ENCODE data around the gene MINDY4.
"Not testable (repeated sequence)": the region's sequence is repeated elsewhere in the genome, so short reads cannot be mapped to it uniquely, and the experiment has no call there.

MINDY4 gene

DNA sequence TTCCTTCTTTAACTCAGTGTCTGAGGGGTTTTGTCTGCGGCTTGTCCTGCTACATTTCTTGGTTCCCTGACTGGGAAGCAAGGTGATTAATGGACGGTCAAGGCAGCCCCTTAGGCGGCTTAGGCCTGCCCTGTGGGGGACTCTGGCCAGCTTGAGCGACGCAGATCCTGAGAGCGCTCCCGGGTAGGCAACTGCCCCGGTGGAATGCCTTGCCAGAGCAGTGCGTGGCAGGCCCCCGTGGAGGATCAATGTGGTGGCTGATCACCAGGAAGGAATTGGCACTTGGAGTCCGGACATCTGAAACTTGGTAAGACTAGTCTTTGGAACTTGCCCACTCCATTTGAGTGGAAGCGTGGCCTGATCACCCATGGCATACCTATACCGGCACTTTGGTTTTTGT, 36.7 kb downstream of the MINDY4 start:
- H3K27me3 ChIP-seq (ENCODE audit: control insufficient read depth in 3 of 3, insufficient read depth in 3 of 3, low read depth in 1 of 3, low read length in 3 of 3); H3K36me3 ChIP-seq (replicated peaks in 1 of 2; ENCODE audit: control insufficient read depth in 2 of 2, insufficient read depth in 2 of 2, low read length in 2 of 2): not testable (repeated sequence)
- WGBS, 2 donors (ENCODE audit: extremely low coverage in 2 of 2, insufficient read length in 2 of 2, insufficient replicate concordance in 1 of 2) = no CpG with 5 or more reads among the region's 13 CpGs

DNA sequence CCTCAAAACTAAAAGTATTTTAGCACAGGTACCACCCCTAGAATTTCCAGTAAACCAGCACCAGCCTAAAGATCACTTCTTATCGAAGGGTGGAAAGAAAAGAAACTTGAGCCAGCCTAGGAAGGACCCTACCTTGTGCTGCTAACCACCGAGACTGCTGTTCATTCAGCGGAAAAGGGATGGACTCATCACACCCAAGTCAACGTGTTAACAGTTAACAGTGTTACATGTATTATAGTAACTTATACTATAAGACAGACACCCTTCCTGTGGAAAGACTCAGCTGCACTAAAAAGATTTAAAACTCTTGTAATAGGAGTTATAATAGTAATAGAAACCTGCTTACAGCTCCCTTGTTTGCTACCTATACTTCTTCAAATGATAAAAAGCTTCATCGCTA, 39.8 kb downstream of the MINDY4 start:
- H3K27ac ChIP-seq (replicated peaks; ENCODE audit: low read length) = no peak overlapping the region
- no peak overlapping the region for H3K23ac ChIP-seq (ENCODE audit: low read depth, low read length, poor library complexity)
- no peak overlapping the region for H2AFZ ChIP-seq (ENCODE audit: low read length)
- no peak overlapping the region for H4K8ac ChIP-seq (ENCODE audit: low read depth, low read length)
- H3K4me1 ChIP-seq (ENCODE audit: control insufficient read depth in 2 of 2, insufficient read depth in 1 of 2, low read depth in 1 of 2, low read length in 2 of 2) = no peaks in the 10 kb centered on the region
- no peak overlapping the region for H3K18ac ChIP-seq (ENCODE audit: low read length)
- no peak overlapping the region for H2BK120ac ChIP-seq (ENCODE audit: low read depth, low read length)
- H2BK15ac ChIP-seq (ENCODE audit: low read length) = no peak overlapping the region
- no peaks in the 10 kb centered on the region for H3K27me3 ChIP-seq (ENCODE audit: control insufficient read depth in 3 of 3, insufficient read depth in 3 of 3, low read depth in 1 of 3, low read length in 3 of 3)
- H2AK5ac ChIP-seq (ENCODE audit: low read depth, low read length) = no peak overlapping the region
- no peak overlapping the region for H3K14ac ChIP-seq (ENCODE audit: low read length)
- H3K9ac ChIP-seq (ENCODE audit: low read depth, low read length, poor library complexity) = no peak overlapping the region
- DNase-seq (ENCODE audit: low spot score) = no peak
- no peak overlapping the region for H3K4ac ChIP-seq (ENCODE audit: low read length)
- H3K9me3 ChIP-seq (replicated peaks in 1 of 2; ENCODE audit: control insufficient read depth in 2 of 2, insufficient read depth in 1 of 2, low read depth in 1 of 2, low read length in 2 of 2) = no peaks in the 10 kb centered on the region
- H3K4me3 ChIP-seq (ENCODE audit: low read length in 2 of 2) = no peak overlapping the region
- no peak overlapping the region for H3K4me2 ChIP-seq (ENCODE audit: insufficient read depth, low read length, poor library complexity, severe bottlenecking)
- H3K36me3 ChIP-seq (replicated peaks in 1 of 2; ENCODE audit: control insufficient read depth in 2 of 2, insufficient read depth in 2 of 2, low read length in 2 of 2) = no peaks in the 10 kb centered on the region
- WGBS, 2 donors (ENCODE audit: extremely low coverage in 2 of 2, insufficient read length in 2 of 2, insufficient replicate concordance in 1 of 2) = no CpG with 5 or more reads among the region's 5 CpGs
- no peak overlapping the region for H4K91ac ChIP-seq (ENCODE audit: low read depth, low read length, poor library complexity)
- H3K79me1 ChIP-seq (ENCODE audit: low read depth, low read length) = no peaks in the 10 kb centered on the region
- H2BK5ac ChIP-seq (ENCODE audit: low read length) = no peak overlapping the region
- H2BK12ac ChIP-seq (ENCODE audit: low read length) = no peak overlapping the region

More for the DNA sequence above, 36.7 kb downstream of the MINDY4 start:
- H3K18ac ChIP-seq (ENCODE audit: low read length); H3K14ac ChIP-seq (ENCODE audit: low read length); H4K8ac ChIP-seq (ENCODE audit: low read depth, low read length); DNase-seq (ENCODE audit: low spot score); H2BK12ac ChIP-seq (ENCODE audit: low read length); H3K4me3 ChIP-seq (ENCODE audit: low read length in 2 of 2); H2AFZ ChIP-seq (ENCODE audit: low read length); H2BK5ac ChIP-seq (ENCODE audit: low read length); H3K4ac ChIP-seq (ENCODE audit: low read length); H3K9ac ChIP-seq (ENCODE audit: low read depth, low read length, poor library complexity); H2BK120ac ChIP-seq (ENCODE audit: low read depth, low read length); H4K91ac ChIP-seq (ENCODE audit: low read depth, low read length, poor library complexity); H2AK5ac ChIP-seq (ENCODE audit: low read depth, low read length); H2BK15ac ChIP-seq (ENCODE audit: low read length); H3K79me1 ChIP-seq (ENCODE audit: low read depth, low read length); H3K9me3 ChIP-seq (replicated peaks in 1 of 2; ENCODE audit: control insufficient read depth in 2 of 2, insufficient read depth in 1 of 2, low read depth in 1 of 2, low read length in 2 of 2); H3K27ac ChIP-seq (replicated peaks; ENCODE audit: low read length); H3K4me2 ChIP-seq (ENCODE audit: insufficient read depth, low read length, poor library complexity, severe bottlenecking); H3K23ac ChIP-seq (ENCODE audit: low read depth, low read length, poor library complexity); H3K4me1 ChIP-seq (ENCODE audit: control insufficient read depth in 2 of 2, insufficient read depth in 1 of 2, low read depth in 1 of 2, low read length in 2 of 2): not testable (repeated sequence)

DNA sequence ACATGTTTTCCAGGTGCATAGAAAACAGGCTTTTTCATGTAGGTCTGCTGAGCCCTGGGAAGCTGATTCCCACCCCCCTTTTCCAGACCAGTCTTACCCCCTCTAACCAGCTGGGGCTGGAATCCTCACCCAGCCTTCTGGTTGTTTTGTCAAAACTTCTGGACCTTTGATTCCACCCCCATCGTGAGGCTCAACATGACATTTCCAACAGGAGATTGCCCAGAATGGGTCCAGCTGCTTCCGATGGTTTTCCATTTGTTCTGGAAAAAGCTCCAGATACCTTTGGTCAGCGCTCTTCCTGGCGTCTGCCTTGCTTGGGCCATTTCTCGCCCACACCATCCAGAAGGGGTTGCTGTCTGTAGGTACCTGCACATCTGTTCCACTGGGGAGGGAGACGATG, 41.5 kb downstream of the MINDY4 start:
- Histone ChIP-seq H3K4ac (ENCODE audit: low read length) (no peak overlapping the region), H2BK5ac (ENCODE audit: low read length) (no peak overlapping the region), H3K27me3 (ENCODE audit: control insufficient read depth in 3 of 3, insufficient read depth in 3 of 3, low read depth in 1 of 3, low read length in 3 of 3) (no peaks in the 10 kb centered on the region), H3K79me1 (ENCODE audit: low read depth, low read length) (peaks cover 2% of the 10 kb centered on the region), H3K9ac (ENCODE audit: low read depth, low read length, poor library complexity) (no peak overlapping the region), H3K14ac (ENCODE audit: low read length) (no peak overlapping the region), H3K9me3 (replicated peaks in 1 of 2; ENCODE audit: control insufficient read depth in 2 of 2, insufficient read depth in 1 of 2, low read depth in 1 of 2, low read length in 2 of 2) (no peaks in the 10 kb centered on the region), H2BK120ac (ENCODE audit: low read depth, low read length) (no peak overlapping the region), H3K18ac (ENCODE audit: low read length) (no peak overlapping the region), H3K27ac (replicated peaks; ENCODE audit: low read length) (no peak overlapping the region), H4K8ac (ENCODE audit: low read depth, low read length) (no peak overlapping the region), H2AK5ac (ENCODE audit: low read depth, low read length) (no peak overlapping the region), H3K4me3 (ENCODE audit: low read length in 2 of 2) (no peak overlapping the region), H3K23ac (ENCODE audit: low read depth, low read length, poor library complexity) (no peak overlapping the region), H3K36me3 (replicated peaks in 1 of 2; ENCODE audit: control insufficient read depth in 2 of 2, insufficient read depth in 2 of 2, low read length in 2 of 2) (no peaks in the 10 kb centered on the region), H3K4me1 (ENCODE audit: control insufficient read depth in 2 of 2, insufficient read depth in 1 of 2, low read depth in 1 of 2, low read length in 2 of 2) (no peaks in the 10 kb centered on the region), H2BK15ac (ENCODE audit: low read length) (no peak overlapping the region), H2BK12ac (ENCODE audit: low read length) (no peak overlapping the region), H2AFZ (ENCODE audit: low read length) (no peak overlapping the region), H4K91ac (ENCODE audit: low read depth, low read length, poor library complexity) (no peak overlapping the region), H3K4me2 (ENCODE audit: insufficient read depth, low read length, poor library complexity, severe bottlenecking) (no peak overlapping the region)
- no CpG with 5 or more reads among the region's 6 CpGs for WGBS, 2 donors (ENCODE audit: extremely low coverage in 2 of 2, insufficient read length in 2 of 2, insufficient replicate concordance in 1 of 2)
- DNase-seq (ENCODE audit: low spot score) = no peak

DNA sequence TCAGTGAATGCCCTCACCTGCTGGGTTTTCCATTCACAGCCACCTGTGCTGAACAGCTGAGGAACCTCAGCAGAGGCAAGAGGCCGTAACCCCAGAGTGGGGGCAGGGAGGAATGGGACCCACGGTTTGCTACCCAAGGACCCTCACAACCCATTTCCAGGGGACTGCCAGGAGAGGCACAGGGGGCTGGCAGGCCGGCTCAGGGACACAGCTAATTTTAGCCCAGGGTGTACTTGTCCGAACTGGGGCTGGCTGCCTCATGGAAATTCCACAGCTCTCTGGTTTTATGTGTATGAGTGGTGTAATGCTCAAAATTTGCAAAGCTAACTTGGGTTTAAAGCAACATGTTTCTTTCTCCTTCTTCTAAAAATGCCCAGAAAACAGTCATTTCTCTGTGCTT, 42.2 kb downstream of the MINDY4 start:
- Histone ChIP-seq H3K4me3 (ENCODE audit: low read length in 2 of 2) (no peak overlapping the region), H3K36me3 (replicated peaks in 1 of 2; ENCODE audit: control insufficient read depth in 2 of 2, insufficient read depth in 2 of 2, low read length in 2 of 2) (no peaks in the 10 kb centered on the region), H3K4me1 (ENCODE audit: control insufficient read depth in 2 of 2, insufficient read depth in 1 of 2, low read depth in 1 of 2, low read length in 2 of 2) (no peaks in the 10 kb centered on the region), H3K23ac (ENCODE audit: low read depth, low read length, poor library complexity) (no peak overlapping the region), H3K79me1 (ENCODE audit: low read depth, low read length) (peaks cover 2% of the 10 kb centered on the region), H3K9me3 (replicated peaks in 1 of 2; ENCODE audit: control insufficient read depth in 2 of 2, insufficient read depth in 1 of 2, low read depth in 1 of 2, low read length in 2 of 2) (no peaks in the 10 kb centered on the region), H4K8ac (ENCODE audit: low read depth, low read length) (no peak overlapping the region), H3K4ac (ENCODE audit: low read length) (no peak overlapping the region), H3K27me3 (ENCODE audit: control insufficient read depth in 3 of 3, insufficient read depth in 3 of 3, low read depth in 1 of 3, low read length in 3 of 3) (no peaks in the 10 kb centered on the region), H3K14ac (ENCODE audit: low read length) (no peak overlapping the region), H3K18ac (ENCODE audit: low read length) (peak overlapping the region; percentile 62), H2AK5ac (ENCODE audit: low read depth, low read length) (no peak overlapping the region), H2BK15ac (ENCODE audit: low read length) (no peak overlapping the region), H2BK12ac (ENCODE audit: low read length) (no peak overlapping the region), H2AFZ (ENCODE audit: low read length) (no peak overlapping the region), H3K4me2 (ENCODE audit: insufficient read depth, low read length, poor library complexity, severe bottlenecking) (no peak overlapping the region), H2BK120ac (ENCODE audit: low read depth, low read length) (no peak overlapping the region), H3K9ac (ENCODE audit: low read depth, low read length, poor library complexity) (no peak overlapping the region), H2BK5ac (ENCODE audit: low read length) (no peak overlapping the region), H4K91ac (ENCODE audit: low read depth, low read length, poor library complexity) (no peak overlapping the region), H3K27ac (replicated peaks; ENCODE audit: low read length) (no peak overlapping the region)
- WGBS, 2 donors (ENCODE audit: extremely low coverage in 2 of 2, insufficient read length in 2 of 2, insufficient replicate concordance in 1 of 2) = no CpG with 5 or more reads among the region's 4 CpGs
- no peak for DNase-seq (ENCODE audit: low spot score)
